GM12892 (cell line): ENCODE data around the gene PTPN20. TPM values are rescaled to one million over a fixed set of nuclear protein-coding genes. Genes with fewer than 3 reads are reported as not detected.
"Not testable (repeated sequence)": the region's sequence is repeated elsewhere in the genome, so short reads cannot be mapped to it uniquely, and the experiment has no call there.

ENCODE experiments used
- DNase-seq: peaks from one replicate; pipeline ENCODE4 v3.0.0; 2011; ENCODE audit not compliant: insufficient read length
- FAIRE-seq: peaks from 2 replicates; lab custom pipeline; 2011; peaks lifted over from hg19 to GRCh38; lab: Jason Lieb, UNC
- polyA plus RNA-seq: library from polyadenylated mRNA; unstranded; fragments of >200 nt; gene quantifications from one replicate; pipeline ENCODE4 v1.2.1, GENCODE V29; 2012; ENCODE audit warnings: missing spikeins, inconsistent platforms; ENCODE audit not compliant: missing spikeins

PTPN20 gene, protein sequence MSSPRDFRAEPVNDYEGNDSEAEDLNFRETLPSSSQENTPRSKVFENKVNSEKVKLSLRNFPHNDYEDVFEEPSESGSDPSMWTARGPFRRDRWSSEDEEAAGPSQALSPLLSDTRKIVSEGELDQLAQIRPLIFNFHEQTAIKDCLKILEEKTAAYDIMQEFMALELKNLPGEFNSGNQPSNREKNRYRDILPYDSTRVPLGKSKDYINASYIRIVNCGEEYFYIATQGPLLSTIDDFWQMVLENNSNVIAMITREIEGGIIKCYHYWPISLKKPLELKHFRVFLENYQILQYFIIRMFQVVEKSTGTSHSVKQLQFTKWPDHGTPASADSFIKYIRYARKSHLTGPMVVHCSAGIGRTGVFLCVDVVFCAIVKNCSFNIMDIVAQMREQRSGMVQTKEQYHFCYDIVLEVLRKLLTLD
- 1.2 TPM for polyA plus RNA-seq

GRCh38 chr10:46911144-46911876 lies at the start of gene PTPN20:
Gene PTPN20, plus strand, starts transcription at chr10:46911428. Its CDS starts 21,072 bp downstream, at chr10:46932500.
- FAIRE-seq, DNase-seq: not testable (repeated sequence)

DNA sequence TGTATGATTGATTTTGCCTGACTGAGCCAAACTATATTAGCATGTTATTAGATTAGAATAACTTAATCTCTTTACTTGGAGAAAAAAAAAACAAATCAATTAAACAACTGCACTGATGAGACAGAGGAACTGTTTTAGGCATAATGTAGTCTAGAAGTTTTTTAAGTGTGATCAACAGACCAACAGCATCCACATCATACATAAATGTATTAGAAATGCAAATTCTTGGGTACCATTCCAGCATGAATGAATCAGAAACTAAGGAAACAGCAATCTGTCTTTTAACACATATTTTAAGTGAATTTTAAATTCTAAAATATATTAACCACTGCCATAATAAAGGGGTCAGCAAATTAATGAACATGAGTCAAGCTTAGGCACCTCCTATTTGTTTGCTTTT lies 41.5 kb upstream of the PTPN20 start:
- DNase-seq, FAIRE-seq: not testable (repeated sequence)

DNA sequence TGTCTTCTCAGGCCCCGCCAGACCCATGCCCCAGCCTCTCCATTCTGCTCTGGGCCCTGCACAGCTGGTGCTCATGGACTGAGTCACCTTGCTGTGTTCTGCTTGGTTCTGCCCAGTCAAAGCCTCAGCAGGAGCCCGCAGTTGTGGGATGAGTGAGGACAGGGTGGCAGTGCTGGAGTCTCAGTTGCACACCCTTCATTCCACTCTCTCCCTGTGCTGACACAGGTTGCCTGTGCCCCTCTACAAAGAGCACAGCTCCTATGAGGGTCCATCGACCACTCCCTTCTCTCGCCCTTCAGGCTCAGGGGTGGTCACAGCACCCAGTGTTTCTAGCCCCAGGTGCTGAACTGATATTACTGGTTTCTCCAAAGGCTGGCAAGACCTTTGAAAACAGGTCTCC lies 39.6 kb upstream of the PTPN20 start:
- FAIRE-seq, DNase-seq: not testable (repeated sequence)

- not testable (repeated sequence) for FAIRE-seq, DNase-seq
Observed at GRCh38 chr10:46875304-46875703, 35.9 kb upstream of the PTPN20 start.

GRCh38 chr10:46876773-46877172 lies 34.5 kb upstream of the PTPN20 start:
- FAIRE-seq, DNase-seq: not testable (repeated sequence)

GRCh38 chr10:46878761-46879160 lies 32.5 kb upstream of the PTPN20 start:
- not testable (repeated sequence) for DNase-seq, FAIRE-seq

DNA sequence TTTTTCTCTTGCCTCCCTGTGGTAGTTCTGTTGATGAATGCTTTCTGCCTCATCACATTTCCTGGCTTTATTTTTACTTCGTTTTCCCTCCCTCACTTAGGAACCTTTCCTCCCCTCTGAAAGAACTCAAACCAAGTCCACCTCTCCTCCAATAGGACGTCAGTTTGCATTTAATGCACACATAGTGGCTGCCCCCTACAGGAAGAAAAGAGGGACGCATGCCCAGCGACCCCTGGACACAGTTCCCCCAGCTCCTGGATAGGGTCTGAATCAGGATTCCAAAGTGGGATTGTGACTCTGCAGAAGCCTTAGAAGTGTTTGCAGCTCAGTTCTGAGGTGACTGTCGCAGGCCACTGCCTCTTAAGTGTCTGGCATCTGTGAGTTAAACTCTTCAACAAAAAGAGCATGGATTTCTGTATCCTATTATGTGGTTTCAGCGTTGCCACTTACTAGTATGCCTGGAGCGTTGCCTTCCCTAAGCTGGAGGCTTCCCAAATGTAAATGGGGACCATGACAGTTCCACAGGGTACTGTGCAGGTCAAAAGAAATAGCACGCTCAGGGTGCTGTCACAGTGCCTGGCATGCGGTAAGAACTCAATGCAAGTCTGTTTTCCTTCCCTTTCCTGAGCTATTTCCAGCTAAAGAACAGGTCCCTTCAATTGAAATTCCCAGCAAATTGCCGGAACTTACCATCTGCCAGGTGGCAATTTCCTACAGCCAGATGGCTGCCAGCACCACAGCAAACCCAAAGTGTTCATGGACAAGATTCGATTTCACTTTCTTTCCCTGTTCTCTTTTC lies 20.2 kb upstream of the PTPN20 start:
- DNase-seq, FAIRE-seq: not testable (repeated sequence)

DNA sequence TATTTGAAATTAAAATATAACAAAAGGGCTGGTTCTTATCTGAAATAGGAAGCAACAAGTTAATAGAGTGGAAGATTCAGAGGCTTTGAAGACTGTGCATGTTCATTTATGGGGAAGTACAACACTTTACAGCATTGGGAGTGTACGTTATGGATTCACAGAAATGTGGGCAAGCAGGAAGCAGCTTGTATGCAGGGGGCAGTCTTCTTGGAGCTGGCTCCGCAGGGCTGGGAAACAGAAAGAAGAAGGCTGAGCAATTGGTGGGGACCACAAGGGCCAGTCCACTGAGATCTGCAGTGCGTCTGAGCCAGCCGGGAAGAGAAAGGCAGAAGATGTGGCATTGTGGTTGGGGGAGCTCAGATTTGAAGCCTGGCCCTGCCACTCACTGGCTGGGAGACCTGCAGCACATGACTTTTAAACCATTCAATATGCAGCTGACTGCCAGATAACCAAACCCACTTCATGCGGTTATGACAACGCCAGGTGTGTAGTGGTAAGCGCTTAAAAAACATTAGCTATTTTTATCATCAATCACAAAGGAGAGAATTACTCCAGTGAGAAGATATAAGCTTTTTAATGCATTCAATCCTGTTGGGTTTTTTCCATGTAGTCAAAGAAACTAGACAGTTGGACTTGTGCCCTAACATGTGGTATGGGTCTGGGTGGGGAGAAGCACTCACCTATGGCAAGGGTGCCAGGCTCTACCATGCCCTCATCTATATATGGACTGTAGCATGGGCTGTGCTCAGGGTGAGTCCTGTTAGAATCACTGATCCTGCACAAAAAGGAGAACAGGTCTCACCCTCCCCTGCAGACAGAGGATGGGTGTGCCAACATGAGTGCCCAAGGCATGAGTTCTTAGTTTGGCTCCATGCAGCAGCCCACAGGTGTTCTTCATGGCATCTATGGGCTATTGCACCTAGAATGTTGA lies 14.2 kb upstream of the PTPN20 start:
- not testable (repeated sequence) for FAIRE-seq, DNase-seq

DNA sequence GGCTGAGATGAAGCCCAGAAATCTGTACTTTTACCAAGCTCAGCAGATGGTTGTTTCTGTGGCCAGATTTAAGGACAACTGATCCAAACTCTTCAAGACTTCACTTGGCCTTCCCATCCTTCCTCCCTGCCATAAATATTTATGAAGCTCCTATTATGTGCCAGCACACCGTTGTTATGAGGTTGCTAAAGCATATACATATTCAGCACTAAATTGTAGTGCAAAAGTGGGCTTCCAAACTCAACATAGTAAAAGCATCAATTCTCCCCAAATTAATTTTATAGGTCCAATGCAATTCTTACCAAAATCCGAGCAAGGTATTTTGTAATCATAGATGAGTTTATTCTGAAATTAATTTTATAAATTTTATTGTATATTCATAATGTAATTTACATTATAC lies 10.0 kb upstream of the PTPN20 start:
- not testable (repeated sequence) for DNase-seq, FAIRE-seq

DNA sequence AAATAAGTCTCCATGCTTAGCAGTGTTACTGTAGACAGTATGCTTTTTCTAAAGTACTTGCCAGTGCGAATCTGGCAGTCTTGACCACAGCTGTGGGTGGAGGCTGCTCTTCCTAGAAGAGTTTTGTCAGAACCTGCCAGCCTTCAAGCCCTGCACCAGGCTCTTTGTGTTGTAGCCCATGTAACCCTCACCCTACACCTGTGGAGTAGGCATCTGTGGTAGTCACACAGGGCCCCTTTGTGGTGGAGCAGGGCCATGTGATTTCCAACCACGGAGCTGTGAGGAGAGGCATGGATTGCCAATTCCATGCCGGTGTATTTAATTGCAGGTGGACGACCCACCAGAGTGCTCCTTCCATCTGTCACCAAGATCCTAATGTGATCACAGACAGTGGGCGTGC lies 7.4 kb upstream of the PTPN20 start:
- FAIRE-seq, DNase-seq: not testable (repeated sequence)

- not testable (repeated sequence) for FAIRE-seq, DNase-seq
Observed at GRCh38 chr10:46906359-46906758, 4.9 kb upstream of the PTPN20 start.

- not testable (repeated sequence) for FAIRE-seq, DNase-seq
Observed at GRCh38 chr10:46907185-46908117, 3.8 kb upstream of the PTPN20 start.

DNA sequence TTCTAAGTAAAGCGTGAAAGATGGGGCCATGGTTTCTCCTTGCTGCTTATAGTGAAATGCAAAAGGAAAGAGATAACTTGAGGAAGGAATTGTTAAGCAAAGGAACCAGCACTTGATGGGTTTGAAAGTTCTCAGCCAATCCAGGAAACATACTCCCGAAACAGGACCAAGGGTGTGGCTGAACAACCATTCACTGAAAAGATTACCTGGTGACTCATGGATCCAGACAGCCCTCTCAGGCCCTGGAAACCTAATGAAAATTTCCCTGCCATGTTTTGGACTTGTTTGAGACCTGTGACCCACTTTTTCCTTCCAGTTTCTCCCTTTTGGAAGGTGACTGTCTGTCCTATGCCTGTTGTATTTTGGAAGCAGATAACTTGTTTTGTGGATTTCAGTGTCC lies 11.3 kb downstream of the PTPN20 start:
- DNase-seq, FAIRE-seq: not testable (repeated sequence)

DNA sequence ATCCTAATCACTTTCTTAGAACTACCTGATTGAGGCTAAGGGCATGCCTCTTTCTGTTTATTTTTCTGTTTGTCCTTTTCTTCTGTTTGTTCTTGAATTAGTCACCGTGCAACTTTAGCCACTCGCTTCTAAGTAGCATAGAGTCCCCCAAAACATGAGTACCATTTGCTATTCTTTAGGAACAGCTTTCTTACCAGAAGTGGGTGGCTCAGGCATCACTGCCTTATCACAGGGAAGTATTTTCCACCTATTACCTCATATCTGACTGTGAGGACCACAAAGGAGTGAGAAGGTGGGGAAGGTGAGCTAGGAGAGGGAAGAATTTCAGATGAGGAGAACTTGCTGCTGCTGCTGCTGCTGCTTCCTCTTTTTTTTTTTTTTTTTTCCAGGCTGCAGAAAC lies 13.9 kb downstream of the PTPN20 start:
- not testable (repeated sequence) for FAIRE-seq, DNase-seq

- not testable (repeated sequence) for DNase-seq, FAIRE-seq
Observed at GRCh38 chr10:46925853-46926252, 14.6 kb downstream of the PTPN20 start.

- not testable (repeated sequence) for DNase-seq, FAIRE-seq
Observed at GRCh38 chr10:46928810-46929209, 17.6 kb downstream of the PTPN20 start.

GRCh38 chr10:46932383-46932782 lies 21.2 kb downstream of the PTPN20 start:
- not testable (repeated sequence) for FAIRE-seq, DNase-seq

GRCh38 chr10:46941091-46941490 lies 29.9 kb downstream of the PTPN20 start:
- not testable (repeated sequence) for FAIRE-seq

More at GRCh38 chr10:46941091-46941490, 29.9 kb downstream of the PTPN20 start:
- not testable (repeated sequence) for DNase-seq
